Measurements from ENCODE around the gene LRRC42. TPM values are rescaled to one million over a fixed set of nuclear protein-coding genes. Genes with fewer than 3 reads are reported as not detected.

Gene LRRC42, protein sequence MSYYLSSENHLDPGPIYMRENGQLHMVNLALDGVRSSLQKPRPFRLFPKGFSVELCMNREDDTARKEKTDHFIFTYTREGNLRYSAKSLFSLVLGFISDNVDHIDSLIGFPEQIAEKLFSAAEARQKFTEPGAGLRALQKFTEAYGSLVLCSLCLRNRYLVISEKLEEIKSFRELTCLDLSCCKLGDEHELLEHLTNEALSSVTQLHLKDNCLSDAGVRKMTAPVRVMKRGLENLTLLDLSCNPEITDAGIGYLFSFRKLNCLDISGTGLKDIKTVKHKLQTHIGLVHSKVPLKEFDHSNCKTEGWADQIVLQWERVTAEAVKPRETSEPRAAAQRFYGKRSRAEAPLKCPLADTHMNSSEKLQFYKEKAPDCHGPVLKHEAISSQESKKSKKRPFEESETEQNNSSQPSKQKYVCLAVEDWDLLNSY
- total RNA-seq: 29.4 and 33.6 TPM in 2 replicates

DNA sequence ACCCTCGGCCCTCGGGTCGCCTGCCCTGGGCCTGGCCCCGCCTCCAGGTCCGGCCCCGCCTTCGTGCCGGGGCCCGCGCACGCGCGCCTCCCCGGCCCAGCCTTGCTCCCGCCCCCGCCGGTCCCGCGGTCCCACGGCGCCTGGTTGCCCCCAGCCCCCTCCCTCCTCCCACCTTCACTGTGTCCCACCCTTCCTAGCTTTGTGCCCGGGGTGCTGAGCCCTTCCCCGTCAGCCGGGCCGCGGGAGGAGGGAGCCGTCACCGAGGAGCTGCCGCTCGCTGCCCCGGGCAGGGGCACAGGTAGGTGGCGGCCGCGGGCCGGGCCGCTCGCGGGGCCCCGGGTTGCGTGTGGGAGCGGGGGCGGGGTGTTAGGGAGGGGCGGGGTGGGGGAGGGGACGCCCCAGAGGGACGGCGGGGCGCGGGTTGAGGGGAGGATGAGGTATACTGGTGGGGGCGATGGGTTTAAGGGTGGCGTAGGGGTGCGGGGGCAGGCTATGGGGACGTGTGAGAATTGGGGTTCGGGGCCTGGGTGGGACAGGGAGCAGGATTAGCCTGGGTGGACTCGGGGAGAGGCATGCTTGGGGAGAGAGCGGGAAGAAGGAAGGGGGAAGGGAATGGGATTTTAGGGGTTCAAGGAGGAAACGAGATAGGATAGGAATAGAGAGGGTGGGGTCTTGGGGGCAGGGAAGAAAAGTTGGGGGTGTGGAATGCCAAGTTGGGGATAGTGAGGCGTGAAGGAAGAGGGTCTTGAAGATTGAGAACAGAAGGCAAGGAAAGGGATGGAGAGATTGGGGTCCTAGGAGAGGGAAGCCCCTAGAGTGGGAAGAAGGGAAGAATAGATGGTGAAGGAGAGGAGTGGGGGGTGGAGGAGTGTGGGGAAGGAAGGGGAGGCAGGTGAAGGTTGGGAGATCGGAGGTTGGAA lies at the start of gene LRRC42:
Gene LRRC42 (plus strand): TSS at position 99 of the 920 bp plus-strand sequence. CDS start 5,650 bp downstream, outside the sequence.

DNA sequence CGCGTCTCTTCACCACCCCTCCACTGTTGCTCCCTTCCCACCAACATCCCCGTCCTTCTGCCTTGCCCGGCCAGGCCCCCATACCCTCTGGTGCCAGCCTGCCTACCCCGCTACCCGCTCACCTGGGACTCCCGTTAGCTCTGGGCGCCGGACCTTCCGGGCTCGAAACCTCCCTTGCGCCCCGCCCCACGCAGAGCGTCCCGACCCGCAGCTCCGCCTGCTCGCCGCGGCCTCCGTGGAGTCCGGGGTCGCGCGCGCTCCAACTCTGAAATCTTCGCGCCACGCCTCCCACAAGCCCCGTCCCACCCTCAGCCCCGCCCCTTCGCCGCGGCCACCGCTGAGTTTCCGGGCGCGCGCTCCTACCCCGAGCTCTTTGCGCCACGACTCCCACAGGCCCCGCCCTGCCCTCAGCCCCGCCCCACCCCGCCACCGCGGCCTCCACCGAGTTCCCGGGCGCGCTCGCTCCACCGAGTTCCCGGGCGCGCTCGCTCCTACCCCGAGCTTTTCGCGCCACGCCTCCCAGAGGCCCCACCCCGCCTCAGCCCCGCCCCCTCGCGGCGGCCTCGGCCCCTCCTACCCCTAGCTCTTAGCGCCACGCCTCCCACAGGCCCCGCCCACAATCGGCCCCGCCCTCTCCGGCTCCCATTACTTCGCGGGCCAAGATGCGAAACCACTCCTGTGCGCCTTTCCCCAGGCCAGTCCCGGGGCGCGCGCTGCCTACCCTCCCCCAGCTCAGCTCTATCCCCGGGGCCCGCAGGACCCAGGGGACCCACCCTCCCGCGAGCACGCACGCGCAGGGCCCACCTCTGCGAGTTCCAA lies 508 bp upstream of the LRRC42 start, which contains the start of gene IFT25:
Gene IFT25 (minus strand): TSS at position 267 of the 819 bp plus-strand sequence. CDS start 5,617 bp downstream, outside the sequence.

Other genes with a start within 250 kb of the LRRC42 start
- gene GLIS1, start 207.2 kb upstream of the LRRC42 start, total RNA-seq: 3.4 and 3.9 TPM in 2 replicates
- gene NDC1, start 108.1 kb upstream of the LRRC42 start, total RNA-seq: 32.3 and 35.3 TPM in 2 replicates
- gene YIPF1, start 56.6 kb upstream of the LRRC42 start, total RNA-seq: 20.5 and 28.2 TPM in 2 replicates
- gene DIO1, start 52.2 kb upstream of the LRRC42 start, total RNA-seq: not detected in 2 replicates
- 33.6 and 34.8 TPM in 2 replicates for gene IFT25, start 651 bp upstream of the LRRC42 start, total RNA-seq
- not detected in 2 replicates for gene LDLRAD1, start 71.8 kb downstream of the LRRC42 start, total RNA-seq
- 85.9 and 111 TPM in 2 replicates for gene TMEM59, start 106.9 kb downstream of the LRRC42 start, total RNA-seq
- gene TCEANC2, start 107.3 kb downstream of the LRRC42 start, total RNA-seq: 2.4 and 3.0 TPM in 2 replicates
- gene CDCP2, start 206.7 kb downstream of the LRRC42 start, total RNA-seq: not detected in 2 replicates

Data from bronchus fibroblast of lung (primary cell).